ENCODE measurements around the gene NRROS. TPM values are rescaled to one million over a fixed set of nuclear protein-coding genes. Genes with fewer than 3 reads are reported as not detected.
"Not testable (repeated sequence)": the region's sequence is repeated elsewhere in the genome, so short reads cannot be mapped to it uniquely, and the experiment has no call there.

Gene NRROS
- total RNA-seq, 1 donor: 43.4 TPM

DNA sequence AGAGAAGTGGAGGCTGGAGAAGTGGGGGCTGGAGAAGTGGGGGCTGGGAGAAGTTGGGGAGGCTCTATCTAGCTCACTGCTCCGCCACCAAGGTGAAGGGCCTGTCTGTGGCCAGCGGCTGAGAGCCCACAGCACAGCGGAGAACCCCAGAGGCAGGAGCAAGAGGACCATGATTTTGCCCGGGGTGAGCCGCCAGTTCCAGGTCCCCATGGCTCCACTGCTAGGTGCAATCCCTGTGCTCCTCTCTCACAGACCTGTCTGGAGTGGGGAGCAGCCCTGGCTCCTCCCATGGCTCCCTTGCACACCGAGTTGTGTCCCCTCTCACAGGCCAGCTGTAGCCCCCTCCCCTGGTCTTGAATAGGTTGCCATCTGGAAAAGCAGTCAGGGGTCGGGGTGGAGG is 4.7 kb upstream of the NRROS start:
- Histone ChIP-seq H3K27me3 (ENCODE audit: insufficient read depth, low read length) (no peaks in the 10 kb centered on the region), H3K4me3 (ENCODE audit: low read length) (no peak overlapping the region), H3K9me3 (ENCODE audit: low read depth, low read length) (no peaks in the 10 kb centered on the region), H3K4me1 (ENCODE audit: insufficient read depth, low read length) (peaks cover 92% of the 10 kb centered on the region)

DNA sequence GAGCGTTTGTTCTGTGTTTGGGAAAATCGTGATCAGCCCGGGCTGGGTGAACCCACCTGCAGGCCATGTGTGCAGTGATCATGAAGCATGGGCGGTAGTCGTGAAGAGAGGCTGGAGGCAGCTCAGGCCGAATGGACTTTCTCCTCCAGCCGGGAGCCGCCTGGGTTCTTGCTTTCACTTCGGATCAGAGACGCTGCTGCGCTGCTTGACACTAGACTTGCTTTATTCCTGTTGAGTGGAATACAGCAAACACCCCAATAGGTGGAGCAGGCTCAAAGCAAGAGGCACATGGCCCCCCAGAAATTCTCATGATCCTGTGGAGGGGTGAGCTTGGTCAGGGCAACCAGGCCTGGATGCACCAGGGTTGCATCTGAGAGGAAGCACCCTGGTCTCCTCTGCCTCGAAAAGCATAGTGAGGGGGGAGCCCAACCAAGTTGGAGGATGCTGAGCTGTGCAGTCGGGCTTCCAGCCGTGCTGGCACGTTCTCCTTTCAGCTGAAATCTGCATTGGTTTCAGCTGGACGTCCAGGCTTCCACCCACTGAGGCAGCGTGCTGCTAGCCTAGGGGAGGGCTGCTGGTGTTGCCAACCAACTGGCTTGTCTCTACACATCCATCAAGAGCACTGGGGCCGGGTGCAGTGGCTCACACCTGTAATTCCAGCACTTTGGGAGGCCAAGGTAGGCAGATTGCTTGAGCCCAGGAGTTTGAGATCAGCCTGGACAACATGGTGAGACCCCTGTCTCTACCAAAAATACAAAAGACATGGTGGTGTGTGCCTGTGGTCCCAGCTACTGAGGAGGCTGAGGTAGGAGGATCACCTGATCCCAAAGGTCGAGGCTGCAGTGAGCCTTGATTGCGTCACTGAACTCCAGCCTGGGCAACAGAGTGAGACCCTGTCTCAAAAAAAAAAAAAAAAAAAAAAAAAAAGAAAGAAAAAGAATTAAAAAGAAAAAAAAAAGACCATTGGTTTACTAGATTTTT is 2.8 kb upstream of the NRROS start:
- H3K4me1 ChIP-seq (ENCODE audit: insufficient read depth, low read length): peaks cover 92% of the 10 kb centered on the region
- H3K27me3 ChIP-seq (ENCODE audit: insufficient read depth, low read length): no peaks in the 10 kb centered on the region
- H3K9me3 ChIP-seq (ENCODE audit: low read depth, low read length): no peaks in the 10 kb centered on the region
- no peak overlapping the region for H3K4me3 ChIP-seq (ENCODE audit: low read length)

DNA sequence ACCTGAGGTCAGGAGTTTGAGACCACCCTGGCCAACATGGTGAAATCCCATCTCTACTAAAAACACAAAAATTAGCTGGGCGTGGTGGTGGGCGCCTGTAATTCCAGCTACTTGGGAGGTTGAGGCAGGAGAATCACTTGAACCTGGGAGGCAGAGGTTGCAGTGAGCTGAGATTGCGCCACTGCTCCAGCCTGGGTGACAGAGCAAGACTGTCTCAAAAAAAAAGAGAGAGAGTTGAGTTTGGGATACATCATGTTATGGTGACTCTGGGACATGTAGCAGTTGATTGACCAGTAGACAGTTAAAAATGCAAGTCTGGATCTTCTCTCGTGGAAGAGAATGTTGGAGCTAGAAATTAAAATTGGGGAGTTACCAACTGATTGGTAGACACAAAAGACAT is 1.6 kb upstream of the NRROS start:
- not testable (repeated sequence) for H3K27me3 ChIP-seq (ENCODE audit: insufficient read depth, low read length); H3K4me3 ChIP-seq (ENCODE audit: low read length); H3K9me3 ChIP-seq (ENCODE audit: low read depth, low read length)
- H3K4me1 ChIP-seq (ENCODE audit: insufficient read depth, low read length): peaks cover 96% of the 10 kb centered on the region

DNA sequence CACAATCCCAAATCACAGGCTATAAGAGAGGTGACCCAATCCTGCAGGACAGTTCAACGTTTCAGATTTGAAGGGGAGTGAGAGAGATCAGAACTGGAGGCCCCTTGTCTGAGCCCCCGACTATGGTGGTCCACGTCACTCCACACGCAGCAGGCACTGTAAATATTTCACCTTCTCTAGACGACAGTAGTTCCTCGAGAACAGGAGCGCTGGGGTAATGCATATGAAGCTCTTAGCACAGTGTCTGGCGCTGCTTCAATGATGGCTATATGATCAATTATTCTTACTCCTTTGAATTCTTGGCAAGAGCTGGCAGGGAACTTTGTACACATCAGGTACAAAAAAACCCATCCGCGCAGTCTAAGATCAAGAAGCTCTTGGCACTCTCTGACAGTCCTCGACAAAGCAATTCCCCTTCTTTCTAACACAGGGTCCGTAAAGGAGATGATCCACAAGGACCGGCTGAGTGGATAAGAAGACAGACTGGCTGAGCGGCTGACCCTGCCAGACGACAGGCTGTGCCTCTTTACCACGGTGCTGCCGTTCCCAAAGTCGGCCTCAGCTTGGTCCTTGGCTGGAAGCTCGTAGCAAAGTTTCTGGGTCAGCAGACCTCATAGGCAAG is 522 bp upstream of the NRROS start:
- Histone ChIP-seq H3K4me1 (ENCODE audit: insufficient read depth, low read length) (peaks cover 96% of the 10 kb centered on the region), H3K9me3 (ENCODE audit: low read depth, low read length) (no peaks in the 10 kb centered on the region), H3K4me3 (ENCODE audit: low read length) (peak overlapping the region; percentile 63), H3K27me3 (ENCODE audit: insufficient read depth, low read length) (no peaks in the 10 kb centered on the region)

DNA sequence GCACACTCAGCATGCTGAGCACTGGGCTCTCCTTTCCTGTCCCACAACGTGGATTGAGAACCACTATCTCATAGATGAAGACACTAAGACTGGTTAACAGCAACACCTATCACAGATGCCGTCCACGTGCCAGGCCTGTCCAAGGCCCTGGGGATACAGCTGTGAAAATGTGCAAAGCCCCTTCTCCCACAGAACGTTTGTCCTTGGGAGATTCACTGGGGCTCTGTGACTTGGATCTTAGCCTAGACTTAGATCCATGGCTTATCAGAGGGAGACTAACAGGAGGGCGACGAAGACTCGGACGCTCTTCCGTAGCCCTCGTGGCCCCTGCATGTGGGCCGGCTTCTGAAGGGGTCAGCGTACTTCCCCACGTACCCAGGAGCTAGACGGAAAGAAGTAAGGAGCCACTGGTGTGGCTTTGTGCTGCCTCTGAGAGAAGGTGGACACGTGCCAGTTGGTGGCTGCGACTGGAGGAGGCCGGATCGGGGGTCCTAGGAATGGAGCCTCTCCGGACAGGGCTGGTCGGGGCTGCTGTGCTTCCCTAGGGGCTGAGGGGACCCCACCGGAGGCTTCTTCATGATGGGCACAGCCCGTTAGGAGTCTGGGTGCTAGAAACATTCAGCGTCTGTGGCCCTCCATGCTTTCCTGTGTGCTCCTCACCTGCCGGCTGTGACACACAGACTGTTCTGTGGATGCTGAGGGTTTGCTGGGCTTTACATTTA is 964 bp downstream of the NRROS start:
- Histone ChIP-seq H3K27me3 (ENCODE audit: insufficient read depth, low read length) (no peaks in the 10 kb centered on the region), H3K4me3 (ENCODE audit: low read length) (peak overlapping the region; percentile 63), H3K9me3 (ENCODE audit: low read depth, low read length) (no peaks in the 10 kb centered on the region), H3K4me1 (ENCODE audit: insufficient read depth, low read length) (peaks cover 96% of the 10 kb centered on the region)

DNA sequence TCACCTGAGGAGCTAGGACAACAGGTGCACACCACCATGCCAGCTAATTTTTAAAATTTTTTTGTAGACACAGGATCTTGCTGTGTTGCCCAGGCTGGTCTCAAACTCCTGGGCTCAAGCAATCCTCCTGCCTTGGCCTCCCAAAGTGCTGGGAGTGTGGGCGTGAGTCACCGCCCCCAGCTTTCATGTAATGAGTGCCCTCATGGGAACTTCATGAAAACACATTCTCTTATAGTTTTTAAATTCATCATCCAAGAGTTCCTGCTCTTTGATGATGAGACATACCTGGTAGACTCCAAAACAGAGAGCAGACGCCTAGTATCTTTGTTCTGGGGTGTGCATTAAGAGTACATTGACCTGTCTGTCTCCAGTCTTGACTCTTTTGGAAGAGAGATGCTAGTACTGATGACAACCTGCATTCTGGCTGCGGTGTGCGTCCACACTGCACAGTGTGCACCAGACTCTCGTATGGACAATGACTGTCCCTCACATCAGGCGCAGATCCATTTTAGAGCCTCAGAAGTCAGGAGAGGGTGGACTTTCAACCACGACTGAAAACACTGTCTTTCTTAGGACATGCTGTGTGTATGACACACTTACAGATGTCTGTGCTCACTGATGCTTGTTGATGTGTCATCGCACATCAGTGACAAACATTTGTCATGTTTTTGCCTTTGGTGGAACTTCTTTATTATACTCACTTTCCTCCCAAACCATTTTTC is 2.0 kb downstream of the NRROS start:
- no peaks in the 10 kb centered on the region for H3K9me3 ChIP-seq (ENCODE audit: low read depth, low read length)
- peaks cover 98% of the 10 kb centered on the region for H3K4me1 ChIP-seq (ENCODE audit: insufficient read depth, low read length)
- H3K4me3 ChIP-seq (ENCODE audit: low read length): peak overlapping the region; percentile 63
- H3K27me3 ChIP-seq (ENCODE audit: insufficient read depth, low read length): no peaks in the 10 kb centered on the region

DNA sequence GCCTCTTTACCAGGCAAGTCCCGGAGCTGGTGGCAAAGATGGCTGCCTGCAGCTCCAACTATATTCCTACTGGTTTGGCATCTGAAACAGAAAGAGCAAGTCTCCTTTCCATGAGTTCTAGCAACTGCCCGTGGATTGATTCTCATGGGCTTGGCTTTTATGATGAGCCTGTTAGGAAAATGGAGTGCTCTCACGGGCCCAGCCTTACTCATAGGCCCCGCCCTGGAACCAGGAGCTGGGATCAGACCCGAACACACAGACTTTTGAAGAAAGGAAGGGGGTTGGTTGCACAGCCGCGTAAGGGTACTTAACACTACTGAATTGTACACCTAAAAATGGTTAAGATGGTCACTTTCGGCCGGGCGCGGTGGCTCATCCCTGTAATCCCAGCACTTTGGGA is 2.9 kb downstream of the NRROS start:
- Histone ChIP-seq H3K27me3 (ENCODE audit: insufficient read depth, low read length) (no peaks in the 10 kb centered on the region), H3K4me3 (ENCODE audit: low read length) (peak overlapping the region; percentile 63), H3K9me3 (ENCODE audit: low read depth, low read length) (no peaks in the 10 kb centered on the region), H3K4me1 (ENCODE audit: insufficient read depth, low read length) (peaks cover 95% of the 10 kb centered on the region)

DNA sequence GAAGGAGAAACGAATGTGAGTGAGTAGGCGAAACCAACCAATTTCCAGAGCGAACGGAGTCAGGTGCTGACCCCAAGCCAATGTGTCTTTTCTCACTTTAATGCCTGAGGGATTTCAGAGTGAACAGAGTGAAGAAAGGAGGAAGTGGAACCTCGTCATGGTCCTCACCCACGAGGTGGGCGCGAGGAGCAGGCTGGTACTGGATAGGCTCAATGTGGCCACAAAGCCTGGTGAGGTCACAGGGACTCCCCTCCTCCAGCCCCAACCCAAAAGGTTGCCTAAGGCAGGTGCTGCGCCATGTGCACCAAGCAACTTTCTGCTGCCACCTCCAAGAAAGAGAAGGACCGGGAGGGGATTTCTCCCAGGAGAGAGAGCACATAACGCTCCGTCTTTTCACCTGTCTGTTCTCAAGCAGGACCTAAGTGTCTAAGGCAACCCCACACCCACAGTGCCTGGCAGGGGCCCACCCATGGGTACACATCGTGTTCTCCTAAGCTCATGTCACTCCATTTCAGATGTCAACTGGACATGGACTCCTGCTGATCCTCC is 3.8 kb downstream of the NRROS start:
- peaks cover 93% of the 10 kb centered on the region for H3K4me1 ChIP-seq (ENCODE audit: insufficient read depth, low read length)
- H3K4me3 ChIP-seq (ENCODE audit: low read length): no peak overlapping the region
- no peaks in the 10 kb centered on the region for H3K27me3 ChIP-seq (ENCODE audit: insufficient read depth, low read length)
- H3K9me3 ChIP-seq (ENCODE audit: low read depth, low read length): no peaks in the 10 kb centered on the region

DNA sequence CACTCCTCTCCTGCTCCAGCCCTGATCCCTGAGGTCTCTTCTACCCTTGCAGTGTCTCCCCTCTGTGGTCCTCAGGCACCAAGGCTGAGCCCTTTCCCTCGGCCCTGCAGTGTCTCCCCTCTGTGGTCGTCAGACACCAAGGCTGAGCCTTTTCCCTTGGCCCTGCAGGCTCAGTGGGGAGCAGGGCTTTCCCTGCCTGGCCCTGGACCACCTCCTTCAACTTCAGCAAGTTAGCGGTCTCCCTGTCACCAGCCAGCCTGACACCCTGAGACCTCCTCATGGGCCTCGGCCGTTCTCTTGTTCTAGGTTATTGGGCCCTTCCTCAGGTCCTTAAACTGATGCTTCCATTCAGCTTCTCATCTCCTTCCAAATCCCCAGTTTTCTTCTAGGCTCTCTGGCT is 4.3 kb downstream of the NRROS start:
- Histone ChIP-seq H3K4me1 (ENCODE audit: insufficient read depth, low read length) (peaks cover 93% of the 10 kb centered on the region), H3K27me3 (ENCODE audit: insufficient read depth, low read length) (no peaks in the 10 kb centered on the region), H3K4me3 (ENCODE audit: low read length) (no peak overlapping the region), H3K9me3 (ENCODE audit: low read depth, low read length) (no peaks in the 10 kb centered on the region)

DNA sequence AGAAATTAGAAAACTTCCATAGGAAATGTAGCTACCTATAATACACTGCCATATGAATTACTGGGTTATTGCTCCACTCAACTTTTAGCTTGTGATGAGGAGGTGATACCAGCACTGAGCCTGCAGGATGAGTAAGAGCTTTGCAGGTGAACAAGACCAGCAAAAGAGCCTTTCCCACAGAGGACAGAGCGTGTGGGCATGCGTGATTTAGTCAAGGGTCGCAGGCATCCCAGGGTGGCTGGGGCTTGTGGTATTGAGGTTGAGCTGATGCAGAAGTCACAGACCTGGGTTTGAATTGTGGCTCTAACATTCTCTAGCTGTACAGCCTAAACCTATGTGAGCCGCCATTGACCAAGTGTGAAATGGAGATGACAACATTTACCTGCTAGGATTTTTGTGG is 5.6 kb downstream of the NRROS start:
- Histone ChIP-seq H3K9me3 (ENCODE audit: low read depth, low read length) (no peaks in the 10 kb centered on the region), H3K4me3 (ENCODE audit: low read length) (no peak overlapping the region), H3K27me3 (ENCODE audit: insufficient read depth, low read length) (no peaks in the 10 kb centered on the region), H3K4me1 (ENCODE audit: insufficient read depth, low read length) (peaks cover 95% of the 10 kb centered on the region)

DNA sequence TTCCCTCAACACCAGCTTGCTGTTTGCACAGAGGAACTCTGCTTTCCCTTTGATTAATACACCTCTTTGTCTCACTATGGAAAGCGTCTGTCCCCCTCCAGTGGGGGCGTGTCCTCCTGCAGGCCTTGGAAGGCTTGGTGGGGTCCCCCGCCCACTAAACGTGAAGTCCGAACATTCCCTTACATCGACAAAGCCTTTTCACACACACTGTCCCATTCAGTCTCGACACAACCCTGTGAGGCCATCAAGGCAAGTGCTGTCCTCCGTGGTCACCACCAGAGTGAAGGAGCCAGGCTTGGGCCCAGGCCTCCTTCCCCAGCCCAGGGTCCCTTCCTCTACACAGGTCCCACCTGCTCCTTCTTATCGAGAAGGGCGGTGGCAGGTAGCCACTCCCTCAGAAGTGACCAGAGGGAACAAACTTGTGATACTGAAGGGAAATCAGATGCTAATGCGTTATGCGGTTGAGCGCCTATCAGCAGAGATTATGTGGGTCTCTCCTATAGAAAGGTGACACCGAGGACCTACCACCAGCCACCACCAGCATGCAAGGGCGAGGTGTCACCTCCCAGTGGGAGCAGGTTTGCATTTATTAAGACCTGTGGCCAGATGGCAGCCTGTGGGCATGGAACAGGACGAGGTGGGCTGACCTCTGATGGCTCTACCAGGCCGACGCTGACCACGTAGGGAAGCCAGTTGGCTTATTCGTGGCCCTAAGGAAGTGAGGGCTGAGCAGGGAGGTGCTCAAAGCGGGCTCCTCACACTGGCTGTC is 6.6 kb downstream of the NRROS start:
- no peak overlapping the region for H3K4me3 ChIP-seq (ENCODE audit: low read length)
- H3K27me3 ChIP-seq (ENCODE audit: insufficient read depth, low read length): no peaks in the 10 kb centered on the region
- H3K4me1 ChIP-seq (ENCODE audit: insufficient read depth, low read length): peaks cover 95% of the 10 kb centered on the region
- H3K9me3 ChIP-seq (ENCODE audit: low read depth, low read length): no peaks in the 10 kb centered on the region

DNA sequence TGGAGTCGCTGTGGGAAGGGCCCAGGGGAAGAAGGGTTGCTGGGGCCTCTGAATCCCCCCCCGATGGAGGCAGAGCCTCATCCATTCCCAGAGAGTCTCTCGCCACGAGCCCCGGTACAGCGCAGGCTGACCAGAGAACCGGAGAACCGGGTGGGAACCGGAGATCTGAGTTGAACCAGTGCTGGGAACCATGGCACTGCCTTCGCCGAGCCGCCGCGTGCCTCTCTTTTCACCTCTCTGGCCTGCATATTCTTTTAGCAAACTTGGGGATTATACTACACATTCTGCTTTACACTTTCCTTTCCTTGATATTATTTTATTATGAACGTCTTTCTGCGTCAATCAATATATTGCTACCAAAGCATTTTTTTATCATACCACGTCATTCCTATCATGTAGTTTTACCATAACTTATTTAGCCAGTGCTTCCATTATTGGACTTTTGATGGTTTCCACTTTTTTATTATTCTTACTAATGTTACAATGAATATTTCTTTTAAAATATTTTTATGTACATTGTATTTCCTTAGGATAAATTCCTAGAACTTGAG is 7.2 kb downstream of the NRROS start:
- no peaks in the 10 kb centered on the region for H3K9me3 ChIP-seq (ENCODE audit: low read depth, low read length)
- no peaks in the 10 kb centered on the region for H3K27me3 ChIP-seq (ENCODE audit: insufficient read depth, low read length)
- peaks cover 95% of the 10 kb centered on the region for H3K4me1 ChIP-seq (ENCODE audit: insufficient read depth, low read length)
- no peak overlapping the region for H3K4me3 ChIP-seq (ENCODE audit: low read length)

DNA sequence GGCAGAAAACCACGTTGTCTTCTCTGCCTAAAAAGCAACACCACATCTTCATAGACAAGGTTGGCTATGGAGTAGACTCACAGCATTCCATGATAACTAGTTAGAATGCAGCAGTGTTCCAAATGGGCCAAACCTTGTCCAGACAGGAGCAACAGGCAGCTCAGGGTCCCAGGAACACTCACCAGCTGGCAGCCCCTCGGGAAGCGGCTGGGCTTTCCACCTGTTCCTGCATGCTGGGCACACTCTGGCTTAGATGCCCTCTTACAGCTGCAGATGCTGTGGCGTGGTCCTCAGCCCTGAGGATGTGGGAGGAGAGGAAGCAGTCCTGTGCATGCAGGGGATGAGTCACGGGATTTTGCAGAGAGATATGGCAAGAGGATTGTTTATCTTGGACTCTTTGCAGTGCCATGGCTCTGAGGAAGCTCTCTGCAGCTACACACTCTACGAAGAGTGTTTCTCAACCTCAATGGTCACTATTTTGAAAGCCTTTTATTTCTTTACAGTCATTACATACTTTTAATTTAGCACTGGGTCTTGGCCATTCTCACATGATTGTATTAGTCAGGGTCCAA is 11.3 kb downstream of the NRROS start:
- H3K9me3 ChIP-seq (ENCODE audit: low read depth, low read length): no peaks in the 10 kb centered on the region
- no peak overlapping the region for H3K4me3 ChIP-seq (ENCODE audit: low read length)
- H3K4me1 ChIP-seq (ENCODE audit: insufficient read depth, low read length): peaks cover 72% of the 10 kb centered on the region
- H3K27me3 ChIP-seq (ENCODE audit: insufficient read depth, low read length): no peaks in the 10 kb centered on the region
